OCI-M2 (cell line): Measurements from ENCODE around the gene PARVA.

Experiments
- DNase-seq: peaks from one replicate; lab custom pipeline; 2025; ENCODE audit not compliant: unreplicated experiment; lab: John Stamatoyannopoulos, UW

Gene PARVA

DNA sequence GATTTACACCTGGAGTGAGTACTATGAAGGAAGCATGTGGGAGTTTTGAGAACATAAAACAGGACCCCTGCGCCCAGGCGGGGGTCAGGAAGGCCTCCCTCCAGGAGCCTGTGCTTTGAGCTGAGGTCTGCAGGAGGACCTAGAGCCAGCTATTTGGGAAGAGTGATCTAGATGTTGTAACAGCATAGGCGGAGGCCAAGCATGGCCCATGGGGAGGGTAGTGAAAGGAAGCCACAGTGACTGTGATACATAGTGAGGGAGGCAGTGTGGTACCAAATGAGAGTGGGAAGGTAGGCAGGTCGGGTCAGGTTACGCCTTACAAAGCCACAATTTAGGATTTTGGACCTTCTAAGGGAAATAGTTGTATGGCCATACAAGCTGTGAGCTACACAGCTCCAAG, 147.5 kb downstream of the PARVA start:
- no peak for DNase-seq

DNA sequence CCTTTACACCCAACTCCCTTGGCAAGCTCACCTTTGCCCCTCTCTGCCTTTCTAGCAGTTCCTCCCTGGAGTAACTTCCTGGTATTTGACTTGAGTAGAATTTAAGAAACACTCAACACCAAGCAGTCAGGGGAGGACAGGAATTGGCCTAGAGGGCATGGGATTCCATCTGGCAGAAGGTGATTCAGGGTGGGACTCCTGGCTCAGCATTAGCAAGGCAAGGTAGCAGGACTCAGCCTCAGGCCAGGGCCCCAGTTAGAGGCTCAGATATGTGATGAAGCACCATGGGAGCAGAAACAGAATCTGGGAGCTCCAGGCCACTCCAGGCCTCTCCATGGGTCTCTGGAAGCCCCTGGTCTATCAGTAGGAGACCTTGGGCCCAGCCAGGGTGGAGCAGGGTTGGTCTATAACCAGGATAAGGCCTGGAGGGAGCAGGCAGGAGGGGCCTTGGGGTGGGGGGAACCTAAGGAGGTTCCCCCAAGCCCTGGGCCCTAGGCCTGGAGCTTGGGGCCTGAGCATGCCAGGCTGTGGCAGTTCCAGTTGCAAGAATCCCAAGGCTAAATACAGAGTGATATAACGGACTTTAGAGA, 148.2 kb downstream of the PARVA start:
- DNase-seq: no peak

DNA sequence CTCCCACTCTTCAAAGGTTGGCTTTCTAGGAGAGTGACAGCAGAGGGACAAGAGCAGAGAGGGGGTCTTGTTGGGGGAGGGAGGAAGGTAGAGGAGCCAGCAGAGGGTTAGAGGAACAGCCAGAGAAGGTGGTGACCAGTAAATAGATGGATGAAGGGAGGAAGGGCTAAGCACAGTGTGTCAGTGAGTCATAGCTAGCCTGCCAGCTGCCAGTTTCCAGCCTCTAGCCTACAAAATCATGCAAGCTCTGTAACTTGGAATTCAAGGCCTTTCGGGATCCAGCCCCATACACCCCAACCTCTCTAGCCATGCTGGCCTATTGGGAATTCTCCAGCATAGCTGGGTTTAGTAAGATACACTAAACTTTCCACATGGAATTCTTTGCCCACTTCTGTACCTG, 149.4 kb downstream of the PARVA start:
- no peak for DNase-seq

DNA sequence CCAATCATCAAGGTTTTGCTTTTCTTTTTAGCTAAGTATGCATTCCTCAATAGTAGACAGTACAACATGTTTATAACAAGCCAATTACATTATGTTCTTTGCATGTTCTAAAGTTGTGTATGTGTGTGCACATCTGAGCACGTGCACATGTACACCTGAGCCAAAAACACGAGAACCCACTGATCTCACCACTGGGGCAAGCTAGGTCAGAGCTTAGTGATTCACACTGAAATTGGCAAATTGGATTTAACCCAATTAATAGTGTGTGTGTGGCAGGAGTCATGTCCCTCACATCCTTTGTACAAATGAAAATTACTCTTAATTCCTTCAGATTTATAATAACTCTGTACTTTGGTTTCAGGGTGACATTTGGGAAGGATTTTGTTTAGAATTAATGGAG, 151.1 kb downstream of the PARVA start:
- DNase-seq: no peak

DNA sequence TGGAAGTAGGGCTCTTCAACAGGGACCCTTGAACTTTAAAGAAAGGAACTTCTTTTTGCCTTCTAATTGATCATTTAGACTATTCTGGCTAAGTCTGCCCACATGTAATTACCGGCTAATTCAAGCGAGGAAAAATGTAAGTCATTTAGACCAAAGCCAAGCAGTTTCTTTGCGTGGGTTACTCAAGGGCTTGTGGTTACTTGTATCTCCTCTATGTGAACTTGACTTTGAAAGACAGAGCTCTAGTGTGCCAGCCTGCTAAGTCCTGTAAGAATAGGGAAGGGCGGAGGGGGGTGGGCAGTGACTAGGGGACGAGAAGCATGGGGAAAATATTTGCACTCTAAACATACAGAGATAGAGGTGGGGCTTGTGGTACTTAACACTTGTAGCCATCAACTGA, 151.7 kb downstream of the PARVA start:
- no peak for DNase-seq

DNA sequence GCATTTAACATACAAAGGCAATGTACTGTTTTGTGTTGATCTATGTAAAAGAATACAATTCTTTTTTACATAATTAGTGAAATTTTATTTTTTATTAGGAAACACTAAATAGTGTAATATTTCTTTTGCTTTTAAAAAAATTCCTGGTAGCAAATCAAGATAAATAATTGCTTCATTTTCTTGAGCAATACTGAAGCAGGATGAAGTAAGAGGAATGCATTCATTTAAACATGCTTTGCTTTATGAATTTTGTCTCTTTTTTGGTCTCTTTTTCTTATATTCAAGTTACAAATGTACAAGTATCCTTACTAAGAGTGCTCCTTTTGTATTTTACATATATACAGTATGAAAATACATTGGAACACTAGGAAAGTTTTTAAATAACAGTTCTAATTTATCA, 152.4 kb downstream of the PARVA start:
- no peak for DNase-seq

DNA sequence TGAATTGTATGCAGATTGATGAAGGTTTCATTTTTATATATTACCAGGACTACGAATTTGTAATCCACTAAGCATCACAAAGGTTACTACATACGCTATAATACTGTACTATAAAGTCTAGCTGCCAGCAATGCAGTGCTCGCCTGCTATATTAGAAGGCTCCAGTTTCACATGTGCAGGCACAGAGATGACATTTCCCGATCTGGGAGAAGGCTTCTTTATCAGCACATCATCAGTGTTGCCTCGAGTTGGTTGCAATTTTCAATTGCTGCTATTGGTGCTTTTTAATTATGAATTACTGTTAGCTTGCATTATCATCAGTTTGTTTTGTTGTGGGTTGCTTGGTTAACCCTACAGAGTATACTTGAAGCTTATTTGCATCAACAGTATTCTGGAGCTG, 153.6 kb downstream of the PARVA start:
- no peak for DNase-seq

DNA sequence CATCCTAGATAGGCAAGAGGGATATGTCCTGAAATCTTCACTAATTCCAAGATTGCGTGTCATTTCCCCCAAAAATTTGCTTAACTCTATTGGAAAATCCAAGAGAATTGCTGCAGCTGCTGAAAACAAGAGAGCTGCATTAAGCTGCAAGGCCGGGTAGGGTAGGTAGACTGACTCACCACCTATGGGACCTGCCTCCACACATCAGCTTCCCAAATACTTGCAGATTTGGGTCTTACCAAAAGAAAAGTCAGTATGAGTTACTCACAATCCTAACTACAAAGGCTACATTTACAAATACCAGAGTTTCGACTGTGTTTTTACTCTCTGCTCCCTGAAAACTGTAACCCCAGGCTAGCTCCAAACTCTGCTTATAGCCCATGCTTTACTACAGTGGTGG, 154.3 kb downstream of the PARVA start:
- no peak for DNase-seq

DNA sequence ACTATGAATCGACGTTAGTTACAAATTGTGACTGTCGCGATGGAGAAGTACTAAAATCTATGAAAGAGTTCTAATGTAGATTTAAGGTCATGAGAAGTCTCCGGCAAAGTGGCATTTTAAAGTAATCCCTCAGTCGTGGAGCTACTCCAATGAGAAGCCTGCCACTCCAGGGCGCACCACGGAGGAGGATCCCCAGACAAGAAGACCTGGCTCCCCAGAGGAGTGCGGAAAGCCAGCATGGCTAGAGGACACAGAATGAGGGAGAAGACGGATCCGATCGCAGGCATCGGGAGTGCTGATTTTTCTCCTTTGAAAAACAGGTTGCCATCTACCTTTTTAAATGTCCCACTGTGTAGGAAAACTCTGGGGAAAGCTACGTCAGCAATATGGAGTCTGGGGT, 155.2 kb downstream of the PARVA start:
- no peak for DNase-seq

DNA sequence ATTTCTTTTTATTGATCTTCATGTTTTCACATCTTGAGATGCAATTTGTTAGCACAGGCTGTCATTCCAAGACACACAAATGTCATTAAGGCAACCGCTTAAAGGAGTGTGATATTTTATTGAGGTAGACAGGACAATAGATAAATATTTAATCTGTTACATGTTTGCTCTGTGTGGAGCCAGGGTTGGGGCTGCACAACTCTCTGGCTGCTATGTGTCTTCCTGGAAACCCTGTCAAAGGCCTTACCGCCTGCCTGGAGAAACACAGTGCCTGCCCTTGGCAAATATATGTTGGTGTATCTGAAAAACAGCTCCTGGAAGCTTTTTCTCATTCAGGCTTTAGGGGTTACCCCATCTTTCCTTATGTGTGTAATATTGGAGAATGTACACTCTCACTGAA, 157.2 kb downstream of the PARVA start:
- DNase-seq: no peak

DNA sequence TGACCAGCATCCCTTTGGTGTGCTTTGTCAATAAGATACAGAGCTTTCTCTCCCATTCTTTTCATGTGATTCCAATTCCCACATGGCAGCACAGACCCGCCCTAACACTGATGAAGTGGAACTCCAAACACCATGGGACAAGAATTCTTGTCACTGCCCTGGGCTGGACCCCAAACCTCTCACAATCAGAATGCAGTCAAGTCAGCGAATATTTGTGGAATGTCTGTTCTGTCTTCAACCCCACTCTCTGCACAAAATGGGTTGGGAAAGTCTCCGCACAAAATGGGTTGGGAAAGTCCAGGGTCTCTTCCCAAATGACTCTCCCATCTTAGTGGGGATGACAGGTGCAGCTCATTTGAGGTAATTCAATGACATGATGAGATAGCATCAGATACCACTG, 157.9 kb downstream of the PARVA start:
- DNase-seq: no peak

DNA sequence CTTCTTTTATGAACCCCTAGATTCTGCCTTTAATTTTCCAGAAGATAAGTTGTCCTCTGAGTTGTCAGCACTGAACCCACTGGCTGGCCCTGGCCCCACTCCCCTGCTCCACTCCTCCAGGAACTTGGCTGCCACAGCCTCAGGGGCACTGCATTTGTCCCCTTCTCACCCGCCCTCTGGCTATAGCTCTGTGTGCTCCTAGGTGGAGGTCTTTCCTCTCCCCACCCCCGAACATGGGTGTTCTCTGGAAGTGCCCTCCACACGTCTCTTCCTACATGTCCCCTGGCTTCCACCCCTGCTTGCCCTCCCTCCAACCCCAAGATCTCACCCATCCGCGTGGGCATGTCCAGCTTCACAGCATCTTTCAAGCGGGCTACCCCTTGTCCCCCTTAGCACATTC, 159.2 kb downstream of the PARVA start:
- no peak for DNase-seq

DNA sequence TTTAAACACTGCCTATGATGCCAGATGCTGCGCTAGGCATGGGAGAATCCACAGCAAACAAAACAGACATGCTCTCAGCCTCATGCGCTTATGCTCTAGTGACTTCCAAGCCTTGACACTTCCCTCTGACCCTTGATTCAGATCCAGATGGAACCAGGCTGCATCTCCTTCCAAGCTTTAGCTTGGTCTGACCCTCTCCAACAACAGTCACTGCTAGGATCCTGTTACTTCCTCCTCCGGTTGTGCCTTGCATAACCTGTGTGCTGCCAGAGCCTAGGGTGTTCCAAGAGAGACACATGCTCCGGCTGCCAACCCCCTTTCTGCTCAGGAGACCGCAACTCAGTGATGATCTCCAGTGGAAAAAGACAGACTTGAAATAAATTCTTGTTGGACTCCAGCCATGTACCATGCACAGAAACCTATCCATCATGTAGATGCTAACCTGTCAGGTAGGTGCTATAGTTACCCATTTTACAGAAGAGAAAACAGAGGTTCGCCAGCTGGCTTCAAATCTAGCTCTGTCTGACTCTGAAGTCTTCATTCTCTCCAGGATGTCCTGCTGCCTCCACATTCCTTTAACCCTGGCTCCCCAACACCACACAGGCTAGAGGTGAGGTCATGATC, 160.5 kb downstream of the PARVA start:
- no peak for DNase-seq

DNA sequence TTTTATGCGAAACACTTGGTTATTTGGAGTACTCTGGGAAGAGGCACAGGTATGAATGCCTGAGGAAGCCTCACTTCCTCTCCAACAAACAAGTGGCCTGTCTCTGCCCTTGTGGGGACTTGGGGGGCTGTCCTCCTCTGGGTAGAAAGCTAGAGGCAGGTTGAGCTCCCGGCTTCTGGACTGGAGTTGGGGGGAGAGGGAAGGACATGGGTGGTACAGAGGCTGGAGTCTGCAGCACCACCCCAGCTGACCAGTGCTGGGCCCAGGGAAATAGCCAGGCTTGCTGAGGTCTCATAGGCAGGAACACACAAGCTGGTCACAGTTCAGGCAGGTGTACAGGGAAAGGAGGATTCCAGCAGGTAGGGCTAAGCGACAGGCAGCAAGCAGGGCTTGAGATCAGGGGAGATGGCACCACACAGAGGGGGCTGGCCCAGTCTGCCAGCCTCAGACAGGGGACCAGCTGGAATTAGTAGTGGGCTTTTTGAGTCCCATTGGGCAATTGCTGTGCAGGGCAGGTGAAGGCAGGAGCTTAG, 161.6 kb downstream of the PARVA start:
- DNase-seq: no peak

DNA sequence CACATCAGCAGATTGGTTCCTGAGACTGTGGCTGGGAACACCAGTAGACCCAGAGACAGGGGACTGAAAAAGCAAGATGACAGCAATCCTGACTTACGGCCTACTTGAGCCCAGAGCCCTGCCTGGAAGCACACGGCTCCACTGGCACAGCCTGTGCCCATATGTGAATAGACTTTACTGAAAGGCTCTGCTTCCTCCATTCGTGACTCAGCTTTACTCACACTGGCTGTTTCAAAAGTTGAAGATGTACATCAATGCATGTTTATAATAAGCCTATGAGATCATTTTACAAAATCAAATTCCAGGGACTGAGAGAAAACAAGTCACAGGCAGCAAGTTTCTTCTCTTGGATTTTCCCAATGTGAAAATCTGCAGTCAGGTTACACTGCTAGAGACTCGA, 162.2 kb downstream of the PARVA start:
- no peak for DNase-seq

DNA sequence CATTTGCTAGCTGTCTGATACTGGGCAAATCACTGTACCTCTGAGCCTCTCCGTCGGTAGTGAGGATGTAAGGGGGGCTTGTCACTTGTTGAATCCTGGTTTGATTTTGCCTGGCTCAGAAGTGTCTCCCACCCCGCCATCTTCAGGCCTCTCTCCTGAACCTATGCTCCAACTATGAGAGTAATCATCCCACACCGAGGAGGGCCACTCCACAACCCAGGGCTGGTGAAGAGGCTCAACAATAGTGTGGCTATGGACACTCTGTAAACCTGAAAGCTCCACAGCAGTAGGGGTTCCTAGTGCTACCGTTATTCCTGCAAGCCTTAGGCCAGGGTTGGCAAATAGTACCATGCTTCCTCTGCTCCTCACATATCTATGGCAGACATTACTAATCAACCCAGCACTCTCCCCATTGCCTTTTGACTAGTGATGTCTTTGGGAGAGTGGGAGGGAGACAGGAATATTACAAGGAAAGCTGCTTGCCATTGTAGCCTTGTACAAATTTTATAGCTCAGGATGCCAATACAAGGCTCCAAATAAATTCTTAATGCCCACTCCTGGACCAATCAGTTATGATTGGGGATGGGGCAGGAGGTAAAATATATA, 162.8 kb downstream of the PARVA start:
- DNase-seq: no peak

DNA sequence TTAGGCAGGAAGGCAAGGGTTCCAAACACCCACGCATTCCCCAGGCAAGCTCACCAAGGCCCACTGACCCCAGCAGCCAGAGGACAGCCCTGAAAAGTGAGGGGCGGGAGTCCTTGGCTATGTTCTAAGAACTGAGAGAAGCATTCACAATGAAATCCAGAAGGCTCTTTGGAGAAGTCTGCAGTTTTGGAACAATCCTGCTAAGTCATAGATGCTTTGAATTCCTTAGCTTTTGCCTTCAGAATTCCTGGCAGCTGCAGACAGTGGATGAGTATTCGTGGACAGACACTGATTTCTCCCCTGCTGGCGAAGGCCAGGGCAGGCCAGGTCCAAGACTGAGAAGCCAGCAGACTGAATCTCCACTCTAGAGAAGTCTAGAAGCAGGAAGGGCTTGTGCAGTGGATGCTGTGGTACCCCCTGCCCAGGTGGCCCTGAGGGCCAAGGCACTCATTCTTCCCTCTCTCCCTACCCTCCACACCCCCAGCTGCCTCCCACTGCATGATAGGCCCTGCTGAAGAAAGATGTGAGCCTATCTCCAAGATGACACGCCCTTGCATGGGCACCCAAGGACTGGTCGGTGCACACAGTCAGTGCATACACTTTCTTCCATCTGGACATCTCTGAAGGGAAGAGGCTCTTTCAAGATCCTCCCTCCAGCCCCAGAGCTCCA, 163.7 kb downstream of the PARVA start:
- no peak for DNase-seq

DNA sequence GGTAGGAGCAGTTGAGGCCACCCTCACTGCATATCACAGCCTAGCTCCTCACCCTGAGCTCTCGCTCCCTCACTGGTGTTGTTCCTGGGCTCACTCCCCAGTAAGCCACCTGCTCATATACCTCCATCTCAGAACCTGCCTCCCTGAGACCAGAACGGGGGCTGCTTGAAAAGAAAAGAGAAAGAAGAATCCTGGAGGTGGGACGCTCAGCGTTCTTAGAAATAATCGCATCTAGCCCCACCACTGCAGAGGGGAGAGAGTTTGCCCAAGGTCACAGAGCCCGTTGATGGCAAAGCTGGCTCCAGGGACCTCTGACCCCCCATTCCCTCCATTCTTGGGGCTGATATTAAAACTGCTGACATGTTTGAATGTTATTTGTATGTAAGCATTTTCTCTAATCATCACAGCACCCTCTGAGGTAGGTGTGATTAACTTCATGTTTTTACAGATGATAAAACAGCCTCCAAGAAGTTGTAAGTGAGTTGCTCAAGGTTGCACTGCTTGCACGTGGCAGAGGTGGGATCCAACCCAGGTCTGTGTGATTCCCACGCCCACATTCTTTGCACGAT, 164.3 kb downstream of the PARVA start:
- DNase-seq: no peak

DNA sequence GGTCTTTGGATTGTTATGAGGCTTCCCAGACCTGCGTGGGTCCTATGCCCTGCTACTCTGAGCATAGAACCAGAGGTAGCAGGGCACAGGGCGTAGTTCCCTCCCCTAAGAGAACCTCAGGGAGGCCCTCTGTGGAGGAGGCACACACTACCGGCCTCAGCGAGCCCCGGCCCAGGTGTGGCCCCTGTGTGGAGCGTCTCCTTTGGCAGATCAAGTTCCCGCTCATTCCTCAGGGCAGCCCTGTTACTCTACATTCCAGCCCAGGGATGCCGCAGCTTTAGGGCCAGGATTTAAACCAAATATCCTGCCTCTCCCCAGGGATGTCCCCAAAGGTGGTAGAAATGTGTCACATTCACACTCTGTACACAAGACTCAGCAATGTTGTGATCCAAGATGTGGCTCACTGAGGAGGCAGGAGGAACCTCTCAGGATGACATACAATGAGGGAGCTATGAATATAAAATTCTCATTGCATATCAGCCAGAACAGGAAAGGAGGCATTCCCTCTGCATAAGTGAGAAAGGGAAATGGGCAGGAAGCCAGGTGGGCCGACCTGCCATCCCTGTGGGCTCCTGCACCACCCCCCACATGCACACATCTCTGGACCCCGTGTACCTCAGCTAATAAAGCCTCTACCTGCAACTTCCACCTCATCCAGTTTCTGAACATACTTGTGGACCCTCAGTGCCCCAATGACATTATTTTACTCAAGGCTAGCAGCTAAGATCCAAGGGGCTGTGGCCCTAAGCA, 165.0 kb downstream of the PARVA start:
- DNase-seq: no peak

DNA sequence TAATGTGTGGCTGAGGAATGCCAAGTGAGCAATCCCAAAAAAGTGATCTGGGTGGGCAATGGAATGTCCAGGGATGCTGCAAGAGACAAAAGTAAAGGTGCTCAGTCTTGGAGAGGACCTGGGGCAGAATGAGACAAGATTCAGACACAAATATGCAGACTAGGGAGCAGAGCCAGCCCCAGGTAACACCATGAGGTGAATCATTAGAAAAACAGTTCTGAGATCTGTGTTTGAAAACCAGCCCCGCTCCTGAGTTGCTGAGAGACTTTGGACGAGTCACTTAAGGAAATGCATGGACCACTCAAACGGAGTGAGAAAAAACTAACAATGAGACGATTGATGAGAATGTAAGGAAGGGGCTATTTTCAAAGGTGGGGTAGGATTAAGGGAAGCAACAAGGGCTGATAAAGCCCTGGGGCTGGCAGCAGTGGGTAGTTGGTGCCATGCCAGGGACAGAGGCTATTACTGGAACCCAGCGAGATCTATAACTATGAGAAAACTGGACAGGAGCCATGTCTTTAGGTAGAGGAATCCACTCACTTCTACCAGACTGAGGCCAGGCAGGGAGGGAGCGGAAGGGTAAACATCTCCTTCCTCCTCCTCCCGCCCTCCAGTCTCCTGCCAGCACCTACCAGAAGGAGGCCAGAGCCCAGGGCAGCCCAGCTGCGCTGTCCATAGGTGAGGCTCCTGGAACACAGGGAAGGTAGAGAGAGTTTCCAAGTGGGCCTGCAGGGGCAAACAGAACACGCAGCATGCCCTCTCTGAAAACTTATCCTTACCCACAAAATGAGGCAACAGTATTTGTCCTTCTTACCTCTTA, 166.4 kb downstream of the PARVA start:
- DNase-seq: no peak
